Body of pancreas (tissue), 4 donors: ENCODE measurements around the gene YY1. TPM values are rescaled to one million over a fixed set of nuclear protein-coding genes. Genes with fewer than 3 reads are reported as not detected.
"Not testable (repeated sequence)": the region's sequence is repeated elsewhere in the genome, so short reads cannot be mapped to it uniquely, and the experiment has no call there.

ENCODE experiments used
- ATAC-seq: fragments of 150-250 bp; one replicate; pipeline ENCODE4 v1.9.1; 2016
- DNase-seq, 4 donors: peaks; one replicate each; pipeline ENCODE4 v3.0.0-alpha.2; 2019
- H3K27ac ChIP-seq, 4 donors: fragments of 200-600 bp; sonication (generic); 1 replicate in 3 of 4; 2 replicates in 1 of 4; pipeline versions ENCODE4 v1.5.1 to v1.6.1; 2016 to 2019; ENCODE audit warnings: mild to moderate bottlenecking in 1 of 4, mixed read lengths in 1 of 4, moderate library complexity in 1 of 4
- H3K27me3 ChIP-seq, 2 donors: fragments of 200-600 bp; sonication (generic); one replicate each; pipeline ENCODE4 v1.6.0; 2016; ENCODE audit warnings: mild to moderate bottlenecking in 1 of 2
- H3K36me3 ChIP-seq, 2 donors: fragments of 200-600 bp; sonication (generic); replicated peaks in 1 of 2; 2 replicates each; pipeline ENCODE4 v1.5.1; 2016; ENCODE audit warnings: low read depth in 2 of 2; ENCODE audit not compliant: insufficient read depth in 1 of 2
- H3K4me1 ChIP-seq: fragments of 200-600 bp; sonication (generic); one replicate; pipeline ENCODE4 v1.6.0; 2016
- H3K4me3 ChIP-seq, 2 donors: fragments of 200-600 bp; sonication (generic); 1 replicate in 1 of 2; 2 replicates in 1 of 2; pipeline ENCODE4 v1.5.1; 2016 to 2019
- H3K9me3 ChIP-seq, 3 donors: fragments of 200-600 bp; sonication (generic); 1 replicate in 2 of 3; 2 replicates in 1 of 3; pipeline ENCODE4 v1.5.1; 2016
- POLR2A ChIP-seq, 3 donors: fragments of 450-650 bp; IDR thresholded peaks; one replicate each; pipeline ENCODE4 v1.6.1; 2016; ENCODE audit warnings: antibody characterized with exemption in 3 of 3, mild to moderate bottlenecking in 2 of 3
- WGBS, 2 donors: methylation state at CpG; one replicate each; pipeline ENCODE4 v1.1.5; 2017; 5-methylcytosine and 5-hydroxymethylcytosine counted together
- intact Hi-C: fragments of 100-400 bp; cut with DNase I; formaldehyde crosslinking; loops from one replicate; pipeline ENCODE4 v1.15.1; 2023
- total RNA-seq, 2 donors: library from RNA; depleted of rRNA; stranded (reverse); fragments of >200 nt; gene quantifications; one replicate each; pipeline ENCODE4 v1.1.0, GENCODE V29; 2016
- TF ChIP-seq, protein P1 (sequence below), 7 experiments: fragments of 450-650 bp in 4 of 7; fragments of 200-600 bp in 3 of 7; sonication (generic) in 3 of 7; IDR thresholded peaks; one replicate each; pipeline ENCODE4 v1.5.1; 2016 to 2019; ENCODE audit warnings: antibody characterized with exemption in 7 of 7

Gene YY1
- total RNA-seq, 2 donors from 2014 or later, result 27.0 to 30.3 TPM

DNA sequence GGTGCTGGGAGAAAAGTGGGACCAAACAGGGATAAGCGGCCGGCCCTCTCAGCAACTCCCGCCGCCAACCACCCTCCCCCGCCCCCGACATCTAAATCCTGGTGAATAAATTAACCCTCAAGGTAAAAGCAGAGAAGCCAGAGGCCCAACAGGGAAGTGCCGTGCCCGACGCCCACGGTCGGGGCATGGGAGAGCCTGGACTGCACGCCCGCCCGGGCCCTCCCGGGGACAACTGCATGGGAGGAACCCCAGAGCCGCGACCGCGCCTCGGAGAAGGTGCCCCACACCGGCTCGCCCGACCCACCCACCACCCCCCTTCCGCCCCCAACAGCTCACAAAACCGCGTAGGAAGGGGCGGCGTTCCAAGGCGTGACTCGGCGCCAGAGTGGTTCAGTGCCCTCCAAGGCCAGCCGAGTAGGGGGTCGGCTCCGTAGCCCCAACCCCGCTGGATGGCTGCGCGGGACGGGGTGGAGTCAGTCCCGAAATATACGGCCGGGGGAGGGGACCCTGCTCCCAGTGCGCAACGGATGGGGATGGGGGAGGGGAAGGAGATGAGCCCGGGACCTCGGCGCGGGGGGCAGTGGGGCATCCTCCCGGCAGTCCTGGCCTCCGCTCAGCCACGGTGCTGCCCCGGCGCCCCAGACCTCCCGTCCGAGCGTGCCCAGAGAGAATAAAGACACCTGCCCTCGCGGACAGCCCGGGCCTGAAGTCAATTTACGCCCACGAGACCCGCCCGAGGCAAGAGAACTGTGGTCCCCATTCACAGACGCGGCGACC is 66.6 kb downstream of the YY1 start:
- no peaks in the 10 kb centered on the region for H3K9me3 ChIP-seq
- WGBS, 2 donors, result 0% methylated on average over 3 to 63 of the region's 65 CpGs
- intact Hi-C loops, result no loop called here
- H3K36me3 ChIP-seq, result no peaks in the 10 kb centered on the region
- ATAC-seq (peak; percentile 1), DNase-seq (peak in 2 of 4 donors; percentile 31 to 33)
- H3K27me3 ChIP-seq, result no peaks in the 10 kb centered on the region
- TF ChIP-seq, protein P1, sequence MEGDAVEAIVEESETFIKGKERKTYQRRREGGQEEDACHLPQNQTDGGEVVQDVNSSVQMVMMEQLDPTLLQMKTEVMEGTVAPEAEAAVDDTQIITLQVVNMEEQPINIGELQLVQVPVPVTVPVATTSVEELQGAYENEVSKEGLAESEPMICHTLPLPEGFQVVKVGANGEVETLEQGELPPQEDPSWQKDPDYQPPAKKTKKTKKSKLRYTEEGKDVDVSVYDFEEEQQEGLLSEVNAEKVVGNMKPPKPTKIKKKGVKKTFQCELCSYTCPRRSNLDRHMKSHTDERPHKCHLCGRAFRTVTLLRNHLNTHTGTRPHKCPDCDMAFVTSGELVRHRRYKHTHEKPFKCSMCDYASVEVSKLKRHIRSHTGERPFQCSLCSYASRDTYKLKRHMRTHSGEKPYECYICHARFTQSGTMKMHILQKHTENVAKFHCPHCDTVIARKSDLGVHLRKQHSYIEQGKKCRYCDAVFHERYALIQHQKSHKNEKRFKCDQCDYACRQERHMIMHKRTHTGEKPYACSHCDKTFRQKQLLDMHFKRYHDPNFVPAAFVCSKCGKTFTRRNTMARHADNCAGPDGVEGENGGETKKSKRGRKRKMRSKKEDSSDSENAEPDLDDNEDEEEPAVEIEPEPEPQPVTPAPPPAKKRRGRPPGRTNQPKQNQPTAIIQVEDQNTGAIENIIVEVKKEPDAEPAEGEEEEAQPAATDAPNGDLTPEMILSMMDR (IDR thresholded peaks at IDR 0.05), result no peak
- peak in 1 of 3 donors; percentile 14 for TF ChIP-seq POLR2A (IDR thresholded peaks at IDR 0.05)
- H3K27ac ChIP-seq, result peak overlapping the region; percentile 68 to 82 (median 74)
- peak overlapping the region; percentile 15 to 71 for H3K4me3 ChIP-seq
- peaks cover 45% of the 10 kb centered on the region for H3K4me1 ChIP-seq

DNA sequence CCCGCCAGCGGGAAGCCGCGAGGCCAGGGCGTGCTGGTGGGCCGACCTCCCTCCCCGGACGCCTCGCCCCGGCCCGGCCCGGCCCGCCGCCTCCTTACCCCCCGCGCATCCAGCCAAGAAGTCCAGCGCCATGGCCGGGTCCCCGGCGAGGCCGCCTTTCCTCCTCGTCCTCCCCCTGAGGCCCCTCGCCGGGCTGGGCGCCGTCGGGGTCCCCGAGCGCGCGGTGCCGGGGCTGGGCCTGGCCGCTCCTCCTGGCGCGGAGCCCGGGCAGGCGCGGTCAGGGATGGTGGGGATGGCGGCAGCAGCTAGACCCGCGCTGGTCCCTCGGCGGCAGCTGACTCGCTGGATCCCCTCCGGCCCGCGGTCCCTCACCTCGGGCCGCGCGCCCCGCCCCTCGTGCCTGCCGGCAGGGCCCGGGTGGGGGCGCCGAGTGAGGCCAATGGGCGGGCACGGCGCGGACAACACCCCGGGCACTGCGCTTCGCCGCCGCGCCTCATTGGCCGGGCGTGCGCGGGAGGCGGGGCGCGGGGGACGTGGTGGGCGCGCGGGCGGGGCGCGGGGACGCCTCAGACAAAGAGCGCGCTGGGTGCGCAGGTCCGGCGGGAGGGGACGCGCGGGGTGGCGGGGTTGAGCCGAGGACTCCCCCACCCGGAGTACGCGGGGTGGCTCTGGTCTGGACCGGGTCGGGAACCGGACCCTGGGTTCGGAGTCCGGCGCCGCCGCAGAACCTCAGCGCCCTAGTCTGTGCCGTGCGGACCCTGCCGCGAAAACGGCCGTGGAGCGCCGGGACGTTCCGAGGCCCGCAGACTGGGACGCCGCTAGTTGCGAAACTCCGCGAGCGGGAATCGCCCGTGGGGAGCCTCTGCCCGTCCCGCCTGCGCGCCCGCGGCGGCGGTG is 67.4 kb downstream of the YY1 start, which contains the start of gene SLC25A29:
SLC25A29 (minus strand) TSS at position 344 of the 897 bp plus-strand sequence; CDS start at position 132, 212 bp downstream.
- ATAC-seq (peak; percentile 93), DNase-seq (peak; percentile 86 to 93 (median 89))
- peak within 1 kb of the TSS; percentile 68 to 82 (median 74) for H3K27ac ChIP-seq
- H3K4me1 ChIP-seq, result peaks cover 45% of the 10 kb centered on the region
- intact Hi-C loops, result no loop called here
- 1 to 3% methylated on average over 26 to 119 of the region's 131 CpGs for WGBS, 2 donors
- H3K9me3 ChIP-seq, result no peaks in the 10 kb centered on the region
- peak within 1 kb of the TSS; percentile 33 to 71 for H3K4me3 ChIP-seq
- H3K36me3 ChIP-seq, result no peaks in the 10 kb centered on the region
- TF ChIP-seq, protein P1 (IDR thresholded peaks at IDR 0.05), result no peak
- TF ChIP-seq POLR2A (IDR thresholded peaks at IDR 0.05), result peak; percentile 41 to 80 (median 72)
- H3K27me3 ChIP-seq, result no peaks in the 10 kb centered on the region

DNA sequence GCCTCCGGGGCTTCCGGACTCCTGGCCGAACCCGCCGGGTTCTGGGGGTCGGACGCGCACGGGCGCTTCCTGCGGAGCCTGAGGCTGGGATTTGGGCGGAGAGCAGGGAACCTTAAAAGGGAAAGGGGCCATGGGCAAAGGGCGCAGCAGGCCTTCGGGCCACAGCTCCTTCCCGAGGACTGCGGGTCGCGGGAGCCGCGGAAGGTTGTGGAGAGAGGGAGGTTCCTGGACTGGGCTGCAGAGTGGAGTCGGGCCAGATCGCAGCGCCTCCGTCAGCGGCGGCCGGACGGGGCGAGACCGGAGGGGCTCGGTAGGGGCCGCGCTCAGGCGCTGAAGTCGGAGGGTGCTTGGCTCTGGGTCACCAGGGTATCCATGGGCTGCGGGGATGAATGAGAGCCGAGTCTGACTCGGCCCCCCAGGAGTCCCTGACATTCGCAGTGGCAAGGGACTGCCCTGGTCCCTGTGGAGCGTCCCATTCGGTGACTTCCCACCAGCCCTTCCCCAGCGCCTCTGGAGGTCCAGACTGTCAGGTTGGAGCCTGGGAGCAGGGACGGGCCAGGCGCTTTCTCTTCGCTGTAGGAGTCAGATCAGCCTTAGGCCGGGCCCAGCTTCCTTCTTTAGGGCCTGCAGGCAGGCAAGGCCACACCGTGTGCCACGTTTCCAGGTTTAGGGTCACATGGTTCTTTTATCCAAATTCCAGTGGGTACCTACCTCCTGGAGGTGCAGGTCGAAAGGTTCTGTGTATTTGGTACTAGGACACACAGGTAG is 68.2 kb downstream of the YY1 start:
- peak overlapping the region; percentile 33 to 63 for H3K4me3 ChIP-seq
- no peaks in the 10 kb centered on the region for H3K36me3 ChIP-seq
- no peak for ATAC-seq
- TF ChIP-seq POLR2A (IDR thresholded peaks at IDR 0.05), result no peak
- TF ChIP-seq, protein P1 (IDR thresholded peaks at IDR 0.05), result no peak
- H3K9me3 ChIP-seq, result no peaks in the 10 kb centered on the region
- peak in 1 of 4 donors; percentile 43 for DNase-seq
- H3K27ac ChIP-seq, result peak overlapping the region; percentile 4 to 82 (median 73)
- H3K27me3 ChIP-seq, result no peaks in the 10 kb centered on the region
- peaks cover 45% of the 10 kb centered on the region for H3K4me1 ChIP-seq
- intact Hi-C loops, result no loop called here
- 14 to 17% methylated on average over 33 to 49 of the region's 49 CpGs for WGBS, 2 donors

DNA sequence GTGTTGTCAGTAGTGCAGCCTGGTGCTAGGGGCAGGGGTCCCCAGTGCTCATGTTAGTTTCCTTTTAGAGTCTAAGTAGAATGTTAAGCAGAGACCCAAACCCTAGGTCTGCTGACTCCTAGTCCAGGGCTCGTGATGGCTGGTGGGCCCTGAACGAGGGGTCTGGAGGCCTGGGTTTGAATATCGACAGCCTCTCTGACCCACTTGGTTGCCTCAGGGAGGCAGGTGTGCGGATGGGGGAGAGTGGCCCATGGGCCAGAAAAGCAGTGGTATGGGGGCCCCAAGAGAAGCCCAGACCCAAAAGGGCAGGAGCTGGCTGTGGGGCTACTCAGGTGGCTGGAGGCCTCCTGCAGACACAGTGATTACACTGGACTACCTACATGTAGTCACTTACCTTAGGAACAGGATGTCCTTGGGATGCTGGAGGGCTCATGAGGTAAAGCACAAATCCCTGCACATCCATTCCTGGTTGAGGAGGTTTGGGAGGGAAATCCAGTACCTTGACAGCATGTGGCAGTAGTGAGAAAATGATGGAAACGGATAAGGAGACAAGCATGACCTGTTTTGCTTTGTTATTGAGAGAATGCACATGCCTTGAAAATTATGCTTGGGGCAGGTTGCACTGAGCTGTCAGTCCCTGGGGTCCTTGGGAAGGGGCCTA is 69.0 kb downstream of the YY1 start:
- H3K27me3 ChIP-seq, result no peaks in the 10 kb centered on the region
- DNase-seq, result no peak
- H3K4me1 ChIP-seq, result peaks cover 38% of the 10 kb centered on the region
- WGBS, 2 donors, result 81 to 84% methylated on average over 5 of the region's 5 CpGs
- H3K9me3 ChIP-seq, result no peaks in the 10 kb centered on the region
- peak overlapping the region in 2 of 4 donors; percentile 78 to 82 for H3K27ac ChIP-seq
- intact Hi-C loops, result no loop called here
- H3K36me3 ChIP-seq, result no peaks in the 10 kb centered on the region
- no peak overlapping the region for H3K4me3 ChIP-seq
- no peak for ATAC-seq
- no peak for TF ChIP-seq POLR2A (IDR thresholded peaks at IDR 0.05)
- TF ChIP-seq, protein P1 (IDR thresholded peaks at IDR 0.05), result no peak

DNA sequence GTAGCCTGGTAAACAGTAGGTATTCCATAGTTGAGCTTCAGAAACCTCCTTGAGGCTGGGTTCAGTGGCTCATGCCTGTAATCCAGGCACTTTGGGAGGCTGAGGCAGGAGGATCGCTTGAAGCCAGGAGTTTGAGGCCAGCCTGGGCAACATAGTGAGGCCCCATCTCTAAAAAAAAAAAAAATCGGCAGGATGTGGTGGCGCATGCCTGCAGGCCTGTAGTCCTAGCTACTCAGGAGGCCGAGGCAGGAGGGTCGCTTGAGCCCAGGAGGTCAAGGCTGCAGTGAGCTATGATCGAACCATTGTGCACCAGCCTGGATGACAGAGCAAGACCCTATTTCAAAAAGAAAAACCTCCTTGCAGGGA is 69.5 kb downstream of the YY1 start:
- H3K36me3 ChIP-seq, H3K27me3 ChIP-seq, H3K9me3 ChIP-seq, ATAC-seq, H3K4me3 ChIP-seq, DNase-seq, H3K27ac ChIP-seq, intact Hi-C loops: not testable (repeated sequence)
- H3K4me1 ChIP-seq, result peaks cover 33% of the 10 kb centered on the region
- WGBS, 2 donors, result 83 to 93% methylated on average over 6 of the region's 6 CpGs
